Stimulated activated CD8-positive, alpha-beta memory T cell treated with anti-CD3 and anti-CD28 coated beads, Interleukin-7, amount 100 ng/mL, for 24 hours (primary cell): Measurements from ENCODE around the gene TBCE.
A peak's percentile ranks its signal among the peaks of the same experiment; 100 is the strongest.

Experiments used
- DNase-seq: peaks from one replicate; pipeline ENCODE4 v3.0.0-alpha.2; 2020; ENCODE audit warnings: low read depth

TBCE gene

DNA sequence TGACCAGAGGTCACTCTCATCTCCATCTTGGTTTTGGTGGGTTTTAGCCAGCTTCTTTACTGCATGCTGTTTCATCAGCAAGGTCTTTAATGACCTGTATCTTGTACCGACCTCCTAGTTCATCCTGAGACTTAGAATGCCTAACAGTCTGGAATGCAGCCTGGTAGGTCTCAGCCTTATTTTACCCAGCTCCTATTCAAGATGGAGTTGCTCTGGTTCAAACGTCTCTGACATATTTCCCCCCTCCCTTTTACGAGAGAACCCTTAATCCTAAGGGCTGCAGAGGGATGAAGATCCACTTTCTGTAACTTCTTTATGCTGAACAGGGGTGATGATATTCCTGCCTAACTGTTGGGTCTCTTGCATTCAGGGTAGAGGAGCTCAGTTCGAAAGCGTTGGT lies 43.2 kb downstream of the TBCE start:
- DNase-seq, result no peak

DNA sequence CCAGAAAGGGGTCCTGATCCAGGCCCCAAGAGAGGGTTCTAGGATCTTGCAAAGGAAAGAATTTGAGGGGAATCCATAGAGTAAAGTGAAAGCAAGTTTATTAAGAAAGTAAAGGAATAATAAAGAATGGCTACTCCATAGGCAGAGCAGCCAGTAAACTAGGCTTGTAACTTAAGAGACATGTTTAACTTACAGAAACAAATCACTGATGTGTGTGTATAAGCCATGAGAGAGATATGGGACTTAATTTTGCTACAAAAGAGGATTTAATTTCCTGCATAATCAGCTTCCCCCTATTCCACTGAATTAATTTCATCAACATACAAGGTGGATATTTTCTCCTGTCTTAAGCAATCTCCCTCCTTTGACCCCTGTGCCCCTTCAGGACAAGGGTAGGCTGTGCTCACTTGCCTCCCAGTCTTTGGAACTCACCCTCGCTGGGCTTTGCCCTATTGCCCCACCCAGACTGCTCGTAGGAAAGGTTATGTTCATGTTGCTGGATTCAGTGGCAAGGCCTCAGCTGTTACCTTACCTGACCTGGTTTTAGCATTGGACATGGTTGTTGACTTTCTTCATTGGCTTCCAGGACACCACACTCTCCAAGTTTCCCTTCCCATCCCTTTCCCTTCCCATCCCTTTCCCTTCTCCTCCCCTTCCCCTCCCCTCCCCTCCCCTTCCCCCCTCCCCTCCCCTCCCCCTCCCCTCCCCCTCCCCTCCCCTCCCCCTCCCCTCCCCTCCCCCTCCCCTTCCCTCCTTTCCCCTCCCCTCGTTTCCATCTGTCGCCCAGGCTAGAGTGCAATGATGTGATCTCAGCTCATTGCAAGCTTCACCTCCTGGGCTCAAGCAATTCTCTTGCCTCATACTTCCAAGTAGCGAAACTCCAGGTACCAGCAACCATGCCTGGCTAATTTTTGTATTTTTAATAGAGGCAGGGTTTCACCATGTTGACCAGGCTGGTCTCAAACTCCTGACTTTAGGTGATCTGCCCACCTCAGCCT lies 44.6 kb downstream of the TBCE start:
- no peak for DNase-seq

DNA sequence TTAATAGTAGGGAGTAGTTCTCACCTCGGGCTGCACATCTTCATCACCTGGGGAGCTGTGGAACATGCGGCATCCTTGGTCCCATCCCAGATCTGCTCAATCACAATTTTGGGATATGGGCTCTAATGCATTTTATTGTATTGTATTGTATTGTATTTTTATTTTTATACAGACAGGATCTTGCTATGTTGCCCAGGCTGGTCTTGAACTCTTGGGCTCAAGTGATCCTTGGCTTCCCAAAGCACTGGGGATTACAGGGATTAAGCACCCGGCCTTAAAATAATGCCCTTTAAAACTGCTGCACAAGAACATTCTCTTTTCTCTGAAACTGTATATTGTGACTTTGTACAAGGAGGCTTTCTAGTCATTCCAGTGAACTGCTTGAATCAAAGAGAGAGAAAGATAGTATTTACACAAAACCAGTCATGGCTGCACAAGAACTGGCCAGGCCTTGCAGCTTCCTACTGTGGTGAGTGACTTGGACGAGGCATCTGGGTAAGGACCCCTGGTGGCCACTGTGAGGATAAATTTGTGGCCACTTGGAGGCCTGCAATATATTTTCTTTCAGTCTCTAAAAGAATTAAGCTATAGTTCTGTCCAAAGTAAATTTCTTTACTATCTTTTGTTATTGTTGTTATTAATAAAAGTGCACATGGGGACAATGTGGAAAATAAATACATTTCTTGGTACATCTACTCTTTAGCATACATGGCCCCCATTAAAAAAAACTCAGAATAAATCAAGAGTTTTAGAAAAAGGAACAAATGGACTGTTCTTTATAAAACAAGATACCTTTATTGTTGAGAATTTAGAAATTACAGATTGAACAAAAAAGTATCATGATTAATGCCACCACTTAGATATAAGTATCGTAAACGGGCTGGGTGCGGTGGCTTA lies 48.0 kb downstream of the TBCE start:
- DNase-seq, result peak; percentile 12

DNA sequence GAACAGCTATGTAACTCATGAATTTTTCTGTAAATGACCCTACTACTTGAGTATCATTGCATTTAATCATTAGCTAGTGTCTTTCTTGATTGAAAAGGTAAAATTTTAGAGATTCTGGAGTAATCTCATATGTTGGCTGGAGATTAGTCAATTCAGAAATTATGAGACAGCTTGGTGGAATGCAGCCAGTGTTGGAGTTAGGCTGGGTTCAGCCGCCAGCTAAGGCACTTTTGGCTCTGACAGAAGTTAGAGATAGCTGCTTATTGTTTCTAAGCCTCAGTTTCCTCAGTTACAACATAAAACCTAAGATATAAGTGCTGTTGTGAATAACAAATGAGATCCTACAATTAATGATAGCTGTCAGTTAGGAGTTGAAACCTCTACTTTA lies 49.4 kb downstream of the TBCE start:
- DNase-seq, result no peak

DNA sequence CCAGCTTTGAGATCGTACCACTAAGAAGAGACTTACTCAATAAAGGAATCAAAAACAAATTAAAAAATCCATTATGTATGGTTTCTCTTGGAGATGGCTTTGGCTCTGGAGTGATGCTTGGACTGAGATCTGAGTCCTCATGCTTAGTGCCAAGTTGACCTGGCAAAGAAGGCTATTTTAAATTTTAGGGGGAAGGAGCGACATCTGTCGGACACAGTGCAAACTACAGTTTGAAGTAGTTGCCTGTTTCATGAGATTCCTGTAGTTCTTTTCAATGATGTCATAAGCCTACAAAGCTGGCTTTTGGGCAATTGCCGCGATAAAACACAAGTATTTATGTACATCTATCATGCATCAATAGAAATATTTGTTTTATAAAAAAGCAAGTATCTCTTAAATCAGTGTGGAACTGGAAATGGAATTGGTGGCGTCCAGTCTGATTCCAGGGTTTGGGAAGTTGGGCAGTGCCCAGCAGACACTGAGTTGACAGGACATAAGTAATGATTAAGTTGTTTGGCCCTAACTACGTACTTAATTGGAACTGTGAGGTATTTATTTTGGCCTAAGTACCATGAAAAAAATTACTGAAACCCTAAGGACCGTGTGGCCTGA lies 50.0 kb downstream of the TBCE start:
- DNase-seq, result peak; percentile 30

DNA sequence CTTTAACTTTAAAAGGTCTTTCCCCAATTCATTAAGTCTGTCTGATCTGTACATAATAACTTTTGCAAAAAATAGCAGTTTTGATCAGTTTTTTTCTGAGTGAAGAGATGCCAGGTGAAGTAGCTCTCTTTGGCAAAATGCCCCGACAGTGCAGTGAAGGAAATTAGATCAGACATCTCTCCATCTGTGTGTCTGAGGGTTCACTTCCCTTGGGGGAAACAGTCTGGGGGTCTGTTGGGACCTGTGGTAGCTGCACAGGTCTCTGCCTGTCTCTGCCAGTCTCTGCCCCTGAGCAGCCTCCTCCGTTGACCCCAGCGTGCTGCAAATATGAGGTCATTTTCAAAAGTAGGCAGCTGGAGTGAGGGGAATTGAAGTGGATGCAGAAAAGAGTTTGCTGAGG lies 54.5 kb downstream of the TBCE start:
- no peak for DNase-seq

DNA sequence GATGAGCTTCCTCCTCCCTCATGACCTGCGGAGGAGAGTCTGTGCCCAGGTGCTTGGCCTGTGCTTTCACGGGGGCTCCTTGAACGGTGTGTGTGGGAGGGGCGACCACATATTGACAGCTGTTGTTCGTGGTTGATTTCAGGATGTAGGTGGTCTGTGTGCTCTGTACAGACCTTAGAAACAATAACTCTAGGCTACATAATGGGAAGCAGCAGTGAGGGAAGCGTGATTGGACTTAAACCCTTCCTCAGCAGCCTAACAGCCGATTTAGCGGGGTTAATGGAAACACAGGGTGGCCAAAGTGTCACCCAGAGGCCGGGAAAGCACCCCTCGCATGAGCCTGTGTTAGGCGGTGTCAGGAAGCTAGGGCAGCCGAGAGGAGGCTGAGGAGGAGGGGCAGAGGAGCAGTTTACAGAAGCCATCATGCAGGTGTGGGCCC lies 56.0 kb downstream of the TBCE start:
- DNase-seq, result no peak

DNA sequence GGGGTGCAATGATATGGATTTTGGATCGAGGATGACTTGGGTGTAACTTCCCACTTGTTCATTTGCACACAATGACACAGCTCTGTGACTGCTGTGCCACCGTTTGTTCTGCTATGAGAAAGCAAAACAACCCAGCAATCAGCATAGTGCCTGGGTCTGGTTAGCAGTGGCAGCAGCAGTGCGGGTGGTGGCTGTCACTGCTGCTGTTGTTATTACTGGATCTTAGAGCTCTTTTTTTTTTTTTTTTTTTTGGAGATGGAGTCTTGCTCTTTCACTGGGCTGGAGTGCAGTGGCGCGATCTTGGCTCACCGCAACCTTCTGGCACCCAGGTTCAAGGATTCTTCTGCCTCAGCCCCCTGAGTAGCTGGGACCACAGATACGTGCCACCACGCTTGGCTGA lies 56.9 kb downstream of the TBCE start:
- no peak for DNase-seq

DNA sequence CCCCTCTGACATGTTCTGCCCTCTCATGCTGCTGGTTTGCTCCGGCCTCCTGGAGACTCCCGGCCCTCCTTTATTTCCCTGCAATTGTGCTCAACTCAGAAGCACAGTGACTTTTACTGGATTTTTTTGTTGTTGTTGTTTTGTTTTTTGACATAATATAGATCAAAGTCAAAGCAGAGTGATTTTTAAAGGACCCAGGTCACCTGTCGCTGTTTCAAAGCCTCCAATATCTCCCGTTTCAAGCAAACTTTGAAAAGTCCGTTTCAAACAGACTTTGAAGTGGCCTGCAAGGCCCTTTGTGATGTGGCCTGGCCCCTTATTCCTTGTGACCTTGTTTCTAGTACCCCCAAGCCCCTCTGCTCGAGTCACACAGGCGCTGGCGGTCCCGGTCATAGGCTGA lies 58.1 kb downstream of the TBCE start:
- DNase-seq, result no peak

DNA sequence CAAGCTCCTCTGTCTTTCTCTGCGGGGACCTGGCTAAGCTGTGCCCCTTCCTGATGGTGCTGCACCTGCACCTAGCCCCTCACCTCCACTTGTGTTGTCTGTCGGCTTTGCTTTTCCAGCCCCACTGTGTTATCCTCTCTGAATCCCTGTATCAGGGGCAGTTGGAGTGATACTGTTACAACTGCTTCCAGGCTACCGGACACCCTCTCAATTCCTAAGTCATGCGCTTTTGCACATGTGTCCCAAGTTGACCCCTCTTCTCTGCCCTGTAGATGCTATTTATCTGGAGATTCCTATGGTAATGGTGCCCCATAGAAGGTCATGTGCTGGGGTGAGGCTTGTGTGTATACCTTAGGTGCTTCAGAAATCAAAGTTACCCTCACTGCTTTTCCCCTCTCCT lies 58.9 kb downstream of the TBCE start:
- DNase-seq, result no peak

DNA sequence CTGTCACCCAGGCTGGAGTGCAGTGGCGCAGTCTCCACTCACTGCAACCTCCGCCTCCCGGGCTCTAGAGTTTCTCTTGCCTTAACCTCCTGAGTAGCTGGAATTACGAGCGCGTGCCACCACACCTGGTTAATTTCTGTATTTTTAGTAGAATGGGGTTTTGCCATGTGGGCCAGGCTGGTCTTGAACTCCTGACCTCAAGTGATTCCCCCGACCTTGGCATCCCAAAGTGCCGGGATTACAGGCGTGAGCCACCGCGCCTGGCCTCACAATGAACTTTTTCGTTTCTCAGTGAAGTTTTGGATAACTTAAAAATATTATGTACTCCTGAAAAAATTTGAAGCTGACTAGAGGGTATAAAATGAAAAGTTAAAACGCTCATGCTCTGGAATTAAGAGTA lies 59.5 kb downstream of the TBCE start:
- no peak for DNase-seq

DNA sequence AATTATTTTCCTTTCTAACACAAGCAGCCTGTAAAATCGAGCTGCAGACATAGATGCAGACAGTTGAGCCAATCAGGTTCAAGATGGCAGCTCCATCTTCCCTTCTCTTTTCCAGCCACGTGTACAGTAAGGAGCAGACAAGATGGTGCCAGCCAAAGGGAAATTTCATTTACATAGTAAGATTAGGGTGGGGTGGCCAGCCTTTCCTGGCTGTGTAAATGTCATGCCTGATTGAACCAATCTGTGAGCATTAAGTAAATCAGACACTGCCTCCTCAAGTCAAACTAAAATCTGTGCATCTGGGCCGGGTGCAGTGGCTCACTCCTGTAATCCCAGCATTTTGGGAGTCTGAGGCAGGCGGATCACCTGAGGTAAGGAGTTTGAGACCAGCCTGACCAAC lies 60.2 kb downstream of the TBCE start:
- DNase-seq, result no peak

DNA sequence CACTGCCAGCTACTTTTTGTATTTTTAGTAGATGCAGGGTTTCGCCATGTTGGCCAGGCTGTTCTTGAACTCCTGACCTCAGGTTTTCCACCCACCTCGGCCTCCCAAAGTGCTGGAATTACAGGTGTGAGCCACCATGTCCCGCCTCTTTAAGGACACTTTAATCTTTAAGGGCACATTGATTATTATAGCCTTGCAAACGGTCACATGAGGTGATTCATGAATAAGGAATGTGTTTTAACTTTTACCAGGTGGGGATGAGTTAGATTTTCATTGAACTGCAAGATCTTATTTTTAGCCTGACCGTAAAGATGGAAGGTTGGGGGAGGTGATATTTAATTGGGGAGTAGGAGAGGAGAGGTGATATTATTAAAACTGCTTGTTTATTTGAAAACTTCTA lies 61.9 kb downstream of the TBCE start:
- DNase-seq, result no peak

DNA sequence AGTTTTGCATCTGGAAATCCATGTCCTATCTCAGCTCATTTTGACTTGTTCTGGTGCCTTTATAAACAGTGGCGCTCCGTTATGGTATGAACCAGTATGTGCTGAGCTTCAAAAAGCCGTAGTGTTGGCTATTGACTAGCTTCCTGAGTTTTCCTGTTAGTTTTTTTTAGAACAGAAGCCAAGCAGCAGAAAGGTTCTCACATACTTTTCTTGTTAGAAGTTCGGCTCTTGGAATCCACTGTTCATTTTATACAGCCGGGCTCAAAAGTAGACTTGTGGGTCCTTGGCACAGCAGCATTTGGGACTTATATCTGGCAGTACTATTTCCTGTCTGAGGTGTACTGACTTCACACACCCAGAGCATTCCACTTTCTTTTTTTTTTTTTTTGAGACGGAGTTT lies 63.8 kb downstream of the TBCE start:
- DNase-seq, result no peak

DNA sequence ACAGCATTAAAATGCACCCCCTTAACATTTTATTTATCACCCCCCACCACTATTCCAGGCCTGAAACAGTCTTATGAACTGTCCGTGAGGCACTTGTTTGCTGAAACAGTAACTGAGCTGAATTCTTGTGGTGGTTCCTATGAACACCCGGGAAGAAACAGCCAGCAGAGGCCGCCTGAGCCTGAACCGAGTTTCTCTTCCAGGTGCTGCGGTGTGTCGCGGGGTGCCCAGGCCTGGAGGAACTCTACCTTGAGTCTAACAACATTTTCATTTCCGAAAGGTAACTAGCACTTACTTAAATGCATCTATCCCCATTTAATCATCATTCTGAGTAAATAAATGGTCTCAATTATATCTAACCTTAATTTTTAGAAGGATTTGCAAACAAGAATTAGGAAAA lies 66.8 kb downstream of the TBCE start:
- no peak for DNase-seq

DNA sequence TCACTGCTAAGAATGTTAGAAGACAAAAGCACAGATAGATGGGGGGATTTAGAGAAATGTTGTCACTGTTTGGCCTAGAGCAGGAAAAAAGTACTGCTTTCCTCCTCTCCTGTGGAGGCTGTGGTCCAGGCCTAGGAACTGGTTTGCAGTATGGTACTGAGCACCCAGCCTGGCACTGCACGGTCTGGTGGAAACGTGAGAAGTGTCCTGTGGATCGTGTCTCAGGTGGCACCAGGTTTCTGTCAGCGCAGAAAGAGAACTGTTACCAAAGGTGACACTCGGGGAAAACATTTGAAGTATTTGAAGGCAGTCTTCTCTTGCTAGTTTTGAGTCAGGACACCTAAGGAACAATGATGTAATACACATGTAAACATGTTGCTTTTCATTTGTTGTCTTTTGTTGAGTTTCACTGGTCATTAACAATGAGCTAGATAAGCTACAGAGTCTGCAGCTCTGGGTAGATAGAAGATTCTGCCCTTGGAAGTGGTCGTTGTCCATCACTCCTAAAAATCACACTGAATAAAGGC lies 74.0 kb downstream of the TBCE start:
- DNase-seq, result no peak

DNA sequence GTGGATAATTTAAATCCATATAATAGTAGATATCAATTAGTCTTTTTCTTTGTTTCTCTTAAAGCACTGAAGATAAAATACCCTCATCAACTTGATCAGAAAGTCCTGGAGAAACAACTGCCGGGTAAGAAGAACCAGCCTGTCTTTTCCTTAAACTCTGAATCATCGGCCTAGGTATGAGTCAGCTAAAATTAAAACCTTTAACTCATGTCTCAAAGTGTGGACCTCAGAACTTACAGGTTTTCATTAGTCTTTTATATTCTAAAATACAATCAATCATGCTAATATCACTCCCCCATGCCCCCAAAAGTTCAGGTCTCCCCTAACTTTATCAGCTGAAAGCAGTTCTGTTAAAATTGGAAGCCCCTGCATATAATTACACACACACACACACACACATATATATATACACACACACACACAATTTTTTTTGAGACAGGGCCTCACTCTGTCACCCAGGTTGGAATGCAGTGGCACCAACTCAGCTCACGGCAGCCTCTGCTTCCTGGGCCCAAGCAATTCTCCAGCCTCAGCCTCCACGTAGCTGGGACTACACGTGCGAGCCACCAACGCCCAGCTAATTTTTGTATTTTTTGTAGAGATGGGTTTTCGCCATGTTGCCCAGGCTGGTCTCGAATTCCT lies 75.7 kb downstream of the TBCE start:
- no peak for DNase-seq

DNA sequence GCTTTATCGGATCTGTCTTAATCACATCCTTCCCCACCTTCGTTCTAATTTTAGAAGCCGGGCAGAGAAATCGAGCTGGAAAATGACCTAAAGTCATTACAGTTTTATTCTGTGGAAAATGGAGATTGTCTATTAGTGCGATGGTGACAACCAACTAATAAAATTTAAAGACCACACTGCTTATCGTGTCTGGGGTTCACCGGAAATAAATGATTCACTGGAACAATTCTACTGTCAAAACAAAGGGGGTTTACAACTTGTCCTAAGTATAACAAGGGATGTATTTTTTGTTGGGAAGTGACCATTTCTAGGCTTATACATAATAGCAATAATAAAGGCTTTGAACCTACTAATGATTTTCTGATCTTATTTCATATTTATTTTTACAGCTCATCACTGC lies 81.4 kb downstream of the TBCE start:
- DNase-seq, result no peak

DNA sequence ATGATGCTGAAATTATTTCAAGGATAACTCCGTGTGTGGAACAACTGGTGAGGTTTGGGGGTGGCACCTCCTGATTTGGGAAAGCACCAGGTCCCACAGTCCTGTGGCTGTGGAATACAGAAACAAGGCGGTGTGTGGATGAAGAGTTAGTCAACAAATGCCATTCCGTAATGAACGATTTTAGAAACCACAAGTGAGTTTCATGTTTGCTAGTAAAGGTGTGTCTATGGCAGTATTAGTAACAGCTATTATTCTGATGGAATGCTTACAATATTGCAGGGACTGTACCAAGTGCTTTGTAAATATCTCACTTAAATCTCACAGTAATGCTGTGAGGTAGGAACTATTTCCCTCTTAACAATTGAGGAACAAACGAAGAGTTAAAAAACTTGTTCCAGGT lies 83.2 kb downstream of the TBCE start:
- no peak for DNase-seq

DNA sequence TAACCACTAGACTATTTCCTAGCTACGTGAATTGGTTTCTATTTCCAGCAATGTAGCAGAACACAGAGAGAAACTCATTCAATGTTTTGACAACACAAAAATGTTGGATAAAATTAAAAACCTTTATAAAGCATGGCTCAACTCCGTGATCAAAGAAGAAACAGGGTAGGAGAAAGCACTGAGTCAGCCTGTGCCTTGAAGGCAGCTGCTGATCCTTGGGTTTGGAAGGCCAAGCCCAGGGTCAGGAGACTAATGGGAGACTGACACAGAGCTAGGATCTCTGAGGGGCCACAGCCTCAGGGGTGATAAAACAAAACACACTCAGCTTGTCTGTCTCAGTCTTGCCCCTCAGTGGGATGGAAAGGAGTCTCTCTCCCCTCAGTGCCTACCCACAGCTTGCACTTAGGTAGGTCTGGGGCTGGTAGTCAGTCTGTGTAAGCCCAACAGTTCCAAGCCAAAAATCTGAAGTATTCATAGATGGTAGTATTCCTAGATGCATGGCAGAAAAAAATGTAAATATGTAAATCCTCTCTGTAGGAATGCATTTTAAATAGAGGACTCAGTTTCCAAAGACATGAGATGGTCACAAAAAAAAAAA lies 83.8 kb downstream of the TBCE start:
- DNase-seq, result no peak

DNA sequence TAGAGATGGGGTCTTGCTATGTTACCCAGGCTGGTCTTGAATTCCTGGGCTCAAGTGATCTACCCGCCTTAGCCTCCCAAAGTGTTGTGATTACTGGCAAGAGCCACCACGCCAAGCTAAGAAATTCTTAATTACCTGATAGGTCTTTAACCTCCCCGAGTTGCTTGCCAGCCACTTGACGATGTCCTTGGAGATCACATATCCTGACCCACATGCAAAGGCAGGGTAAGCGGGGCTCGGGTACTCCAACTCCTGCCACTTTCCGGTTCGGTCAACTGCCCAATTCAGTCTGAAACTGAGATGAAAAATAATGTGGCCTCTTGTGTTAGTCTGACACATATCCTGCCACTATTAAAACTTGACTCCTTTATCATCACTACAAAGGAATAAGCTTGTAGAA lies 86.8 kb downstream of the TBCE start:
- no peak for DNase-seq
